Measurements from ENCODE around the gene HCFC1R1. TPM values are rescaled to one million over a fixed set of nuclear protein-coding genes. Genes with fewer than 3 reads are reported as not detected.
A peak's percentile ranks its signal among the peaks of the same experiment; 100 is the strongest.

HCFC1R1 gene
- total RNA-seq, 1 donor from 2014 or later = 17.7 TPM

GRCh38 chr16:3003582-3004270 is 20.0 kb downstream of the HCFC1R1 start:
- intact Hi-C loops (cut with micrococcal nuclease) = loop anchor here (1.0 kb wide), 5 partner anchors 17 to 163 kb away; partner anchors contain the start of genes THOC6 and TNFRSF12A
- peaks cover 11% of the 10 kb centered on the region for H3K27me3 Mint-ChIP-seq
- no peaks in the 10 kb centered on the region for H3K36me3 Mint-ChIP-seq (ENCODE audit: low read depth)
- H3K4me1 Mint-ChIP-seq = peaks cover 28% of the 10 kb centered on the region
- TF ChIP-seq, protein P1, sequence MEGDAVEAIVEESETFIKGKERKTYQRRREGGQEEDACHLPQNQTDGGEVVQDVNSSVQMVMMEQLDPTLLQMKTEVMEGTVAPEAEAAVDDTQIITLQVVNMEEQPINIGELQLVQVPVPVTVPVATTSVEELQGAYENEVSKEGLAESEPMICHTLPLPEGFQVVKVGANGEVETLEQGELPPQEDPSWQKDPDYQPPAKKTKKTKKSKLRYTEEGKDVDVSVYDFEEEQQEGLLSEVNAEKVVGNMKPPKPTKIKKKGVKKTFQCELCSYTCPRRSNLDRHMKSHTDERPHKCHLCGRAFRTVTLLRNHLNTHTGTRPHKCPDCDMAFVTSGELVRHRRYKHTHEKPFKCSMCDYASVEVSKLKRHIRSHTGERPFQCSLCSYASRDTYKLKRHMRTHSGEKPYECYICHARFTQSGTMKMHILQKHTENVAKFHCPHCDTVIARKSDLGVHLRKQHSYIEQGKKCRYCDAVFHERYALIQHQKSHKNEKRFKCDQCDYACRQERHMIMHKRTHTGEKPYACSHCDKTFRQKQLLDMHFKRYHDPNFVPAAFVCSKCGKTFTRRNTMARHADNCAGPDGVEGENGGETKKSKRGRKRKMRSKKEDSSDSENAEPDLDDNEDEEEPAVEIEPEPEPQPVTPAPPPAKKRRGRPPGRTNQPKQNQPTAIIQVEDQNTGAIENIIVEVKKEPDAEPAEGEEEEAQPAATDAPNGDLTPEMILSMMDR (IDR thresholded peaks at IDR 0.05) = no peak
- no peaks in the 10 kb centered on the region for H3K9me3 Mint-ChIP-seq
- POLR2A ChIA-PET = interaction anchor here (0.5 to 5.4 kb wide), 11 partner anchors 16 to 191 kb away, joined by 3 to 40 read pairs (median 4); partner anchors contain the start of genes HCFC1R1, PKMYT1, THOC6 and TNFRSF12A
- CTCF ChIA-PET = interaction anchor here (0.6 to 2.7 kb wide), 17 partner anchors 9 to 879 kb away, joined by 3 to 62 read pairs (median 6); partner anchors contain the start of genes FLYWCH2, HCFC1R1, THOC6 and TNFRSF12A
- peak overlapping the region; percentile 53 for H3K27ac Mint-ChIP-seq
- peak; percentile 87 for DNase-seq
- peak overlapping the region; percentile 67 for H3K4me3 Mint-ChIP-seq
- peak; percentile 98 for ATAC-seq (ENCODE audit: low read depth)

DNA sequence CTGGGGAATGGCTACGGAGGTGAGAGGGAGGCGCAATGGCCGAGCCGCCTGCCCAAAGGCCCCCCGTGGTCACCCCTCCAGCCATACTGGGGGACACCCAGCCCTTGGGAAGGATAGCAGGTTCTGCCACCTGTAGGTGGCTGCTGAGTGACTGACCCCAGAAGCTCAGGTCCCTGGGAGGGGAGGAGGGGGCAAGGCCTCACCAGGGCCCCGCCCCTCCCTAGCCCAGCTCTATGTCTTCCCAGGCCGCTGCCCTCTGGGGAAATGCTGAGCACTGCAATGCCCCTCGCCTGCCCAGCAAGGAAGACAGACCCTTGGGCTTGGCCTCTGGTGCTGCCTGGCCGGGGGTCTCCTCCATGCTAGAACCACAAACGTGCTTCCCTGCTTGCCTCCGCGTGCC is 22.4 kb downstream of the HCFC1R1 start:
- H3K27me3 Mint-ChIP-seq = peaks cover 9% of the 10 kb centered on the region
- H3K27ac Mint-ChIP-seq = no peak overlapping the region
- H3K4me1 Mint-ChIP-seq = peaks cover 6% of the 10 kb centered on the region
- CTCF ChIA-PET = interaction anchor here (0.8 to 2.1 kb wide), 3 partner anchors 21 to 128 kb away, joined by 3 to 5 read pairs (median 5); no protein-coding TSS in a partner anchor
- POLR2A ChIA-PET = no interaction called here
- no peaks in the 10 kb centered on the region for H3K9me3 Mint-ChIP-seq
- no peaks in the 10 kb centered on the region for H3K36me3 Mint-ChIP-seq (ENCODE audit: low read depth)
- TF ChIP-seq, protein P1 (IDR thresholded peaks at IDR 0.05) = no peak
- intact Hi-C loops (cut with micrococcal nuclease) = no loop called here
- DNase-seq (no peak), ATAC-seq (ENCODE audit: low read depth) (no peak)
- H3K4me3 Mint-ChIP-seq = no peak overlapping the region

DNA sequence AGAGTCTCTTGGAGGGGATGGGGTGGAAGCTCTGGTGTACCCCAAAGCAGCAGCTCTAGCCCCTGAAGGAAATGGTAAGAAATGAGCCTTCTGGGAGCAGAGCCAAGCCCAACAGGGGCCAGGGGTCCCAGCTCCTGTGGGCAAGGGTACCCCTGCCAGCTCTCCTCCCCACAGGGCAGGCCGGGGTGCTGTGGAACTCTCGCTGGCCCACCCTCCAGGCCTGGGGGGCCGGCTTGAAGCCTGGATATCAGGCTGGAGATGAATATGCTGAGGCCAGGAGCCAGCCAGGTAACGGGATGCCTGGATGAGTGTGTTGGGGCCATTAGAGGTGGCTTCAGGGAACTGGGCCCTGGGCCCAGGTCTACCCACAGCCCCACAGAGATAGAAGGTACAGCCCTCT is 23.2 kb downstream of the HCFC1R1 start:
- H3K27ac Mint-ChIP-seq = no peak overlapping the region
- no peaks in the 10 kb centered on the region for H3K9me3 Mint-ChIP-seq
- peaks cover 9% of the 10 kb centered on the region for H3K27me3 Mint-ChIP-seq
- no peak overlapping the region for H3K4me3 Mint-ChIP-seq
- POLR2A ChIA-PET = no interaction called here
- TF ChIP-seq, protein P1 (IDR thresholded peaks at IDR 0.05) = no peak
- DNase-seq = no peak
- ATAC-seq (ENCODE audit: low read depth) = no peak
- intact Hi-C loops (cut with micrococcal nuclease) = no loop called here
- H3K4me1 Mint-ChIP-seq = peaks cover 6% of the 10 kb centered on the region
- H3K36me3 Mint-ChIP-seq (ENCODE audit: low read depth) = no peaks in the 10 kb centered on the region
- CTCF ChIA-PET = interaction anchor here (1.8 kb wide), 1 partner anchor 129 kb away, joined by 5 read pairs; no protein-coding TSS in a partner anchor

GRCh38 chr16:2999929-3000328 is 23.8 kb downstream of the HCFC1R1 start:
- TF ChIP-seq, protein P1 (IDR thresholded peaks at IDR 0.05) = no peak
- Mint-ChIP-seq H3K9me3 (no peaks in the 10 kb centered on the region), H3K27me3 (peaks cover 8% of the 10 kb centered on the region), H3K27ac (no peak overlapping the region), H3K4me3 (no peak overlapping the region), H3K36me3 (ENCODE audit: low read depth) (no peaks in the 10 kb centered on the region), H3K4me1 (peaks cover 5% of the 10 kb centered on the region)
- DNase-seq (no peak), ATAC-seq (ENCODE audit: low read depth) (no peak)
- intact Hi-C loops (cut with micrococcal nuclease) = no loop called here
- ChIA-PET POLR2A (no interaction called here), CTCF (interaction anchor here (1.8 kb wide), 1 partner anchor 130 kb away, joined by 5 read pairs; no protein-coding TSS in a partner anchor)

DNA sequence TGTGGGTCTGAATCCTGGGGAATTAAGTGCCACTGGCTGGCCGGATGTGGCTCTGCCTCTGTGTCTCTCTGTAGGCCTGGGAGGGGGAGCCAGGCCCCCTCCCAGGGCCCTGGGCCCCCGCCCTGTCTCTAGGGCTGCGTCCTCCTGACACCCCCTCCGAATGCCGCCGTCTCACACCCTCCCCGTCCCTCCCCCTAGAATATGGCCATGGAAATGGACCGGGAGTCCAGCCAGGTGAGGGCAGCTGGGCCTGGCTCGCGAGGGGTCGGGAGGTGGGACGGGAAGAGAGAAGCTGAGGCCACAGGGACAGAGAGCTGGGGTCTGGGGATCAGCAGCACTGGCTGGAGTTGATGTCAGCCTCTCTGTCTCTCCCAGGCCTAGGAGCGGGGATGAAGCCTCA is 27.4 kb downstream of the HCFC1R1 start:
- peaks cover 6% of the 10 kb centered on the region for H3K27me3 Mint-ChIP-seq
- intact Hi-C loops (cut with micrococcal nuclease) = no loop called here
- ChIA-PET POLR2A (interaction anchor here (0.6 kb wide), 1 partner anchor 48 kb away, joined by 4 read pairs; no protein-coding TSS in a partner anchor), CTCF (no interaction called here)
- no peaks in the 10 kb centered on the region for H3K9me3 Mint-ChIP-seq
- no peak for DNase-seq
- ATAC-seq (ENCODE audit: low read depth) = no peak
- no peak overlapping the region for H3K4me3 Mint-ChIP-seq
- H3K4me1 Mint-ChIP-seq = no peaks in the 10 kb centered on the region
- TF ChIP-seq, protein P1 (IDR thresholded peaks at IDR 0.05) = no peak
- H3K36me3 Mint-ChIP-seq (ENCODE audit: low read depth) = no peaks in the 10 kb centered on the region
- no peak overlapping the region for H3K27ac Mint-ChIP-seq

Data from activated B cell treated with CpG ODN at 0.5 μM for 24 hours (primary cell).